ENCODE results near the gene SIPA1L2.

SIPA1L2 gene

GRCh38 chr1:232648316-232648715 lies 18.4 kb upstream of the SIPA1L2 start:
- DNase-seq, result no peak

GRCh38 chr1:232644209-232644608 lies 14.3 kb upstream of the SIPA1L2 start:
- DNase-seq, result no peak

GRCh38 chr1:232643251-232643650 lies 13.3 kb upstream of the SIPA1L2 start:
- DNase-seq, result no peak

GRCh38 chr1:232641507-232641906 lies 11.6 kb upstream of the SIPA1L2 start:
- DNase-seq, result no peak

- no peak for DNase-seq
These were observed 6.9 kb upstream of the SIPA1L2 start for GRCh38 chr1:232636799-232637198.

- peak in 1 of 2 donors; percentile 29 for DNase-seq
These were observed 5.9 kb upstream of the SIPA1L2 start for GRCh38 chr1:232635778-232636356.

- no peak for DNase-seq
These were observed 5.3 kb upstream of the SIPA1L2 start for GRCh38 chr1:232635279-232635678.

GRCh38 chr1:232634096-232634495 lies 4.2 kb upstream of the SIPA1L2 start:
- no peak for DNase-seq

- no peak for DNase-seq
These were observed 912 bp upstream of the SIPA1L2 start for GRCh38 chr1:232630894-232631195.

GRCh38 chr1:232629250-232630046 lies 485 bp downstream of the SIPA1L2 start:
- DNase-seq, result no peak

- DNase-seq, result no peak
These were observed 1.3 kb downstream of the SIPA1L2 start for GRCh38 chr1:232628335-232629249.

GRCh38 chr1:232627645-232628334 lies 2.1 kb downstream of the SIPA1L2 start:
- DNase-seq, result peak in 1 of 2 donors; percentile 15

GRCh38 chr1:232627171-232627570 lies 2.8 kb downstream of the SIPA1L2 start:
- no peak for DNase-seq

- no peak for DNase-seq
These were observed 3.5 kb downstream of the SIPA1L2 start for GRCh38 chr1:232626452-232626851.

- no peak for DNase-seq
These were observed 4.5 kb downstream of the SIPA1L2 start for GRCh38 chr1:232625319-232625868.

- DNase-seq, result no peak
These were observed 5.2 kb downstream of the SIPA1L2 start for GRCh38 chr1:232624546-232625281.

- DNase-seq, result no peak
These were observed 7.0 kb downstream of the SIPA1L2 start for GRCh38 chr1:232622981-232623380.

- no peak for DNase-seq
These were observed 7.6 kb downstream of the SIPA1L2 start for GRCh38 chr1:232622378-232622777.

GRCh38 chr1:232621050-232621449 lies 8.9 kb downstream of the SIPA1L2 start:
- no peak for DNase-seq

- peak in 1 of 2 donors; percentile 37 for DNase-seq
These were observed 9.5 kb downstream of the SIPA1L2 start for GRCh38 chr1:232620356-232620969.

GRCh38 chr1:232617237-232617636 lies 12.7 kb downstream of the SIPA1L2 start:
- no peak for DNase-seq

All from bone marrow (tissue), 2 donors.